Islet of Langerhans (tissue), 1 donor: Measurements from ENCODE around the gene WDPCP.
"Not testable (repeated sequence)": the region's sequence is repeated elsewhere in the genome, so short reads cannot be mapped to it uniquely, and the experiment has no call there.

Source experiments
- FAIRE-seq: peaks from one replicate; lab custom pipeline; 2011; peaks lifted over from hg19 to GRCh38; lab: Jason Lieb, UNC

Gene WDPCP

GRCh38 chr2:63539416-63540162 is 48.7 kb downstream of the WDPCP start:
- no peak for FAIRE-seq

GRCh38 chr2:63538390-63538789 is 49.9 kb downstream of the WDPCP start:
- no peak for FAIRE-seq

- no peak for FAIRE-seq
These were observed 51.0 kb downstream of the WDPCP start for GRCh38 chr2:63537306-63537705.

GRCh38 chr2:63530704-63531279 is 57.5 kb downstream of the WDPCP start:
- no peak for FAIRE-seq

DNA sequence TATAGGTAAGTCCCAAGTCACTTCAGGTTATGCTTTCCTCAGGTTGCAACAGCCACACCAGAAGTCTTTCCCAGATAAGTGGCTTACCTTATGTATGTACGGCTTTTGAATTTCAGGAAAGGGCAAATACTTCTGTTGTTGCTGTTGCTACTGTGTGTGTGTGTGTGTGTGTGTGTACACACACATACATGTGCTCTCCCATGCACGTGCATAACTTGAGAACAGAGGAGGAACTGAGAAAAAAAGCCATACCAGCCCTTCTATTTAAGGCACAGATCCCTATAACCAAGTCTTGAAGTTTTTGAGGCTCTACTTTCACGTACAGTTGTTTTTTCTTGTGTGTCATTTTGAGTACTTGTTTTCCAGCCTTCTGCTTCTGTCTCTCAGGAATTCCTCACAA is 62.4 kb downstream of the WDPCP start:
- no peak for FAIRE-seq

DNA sequence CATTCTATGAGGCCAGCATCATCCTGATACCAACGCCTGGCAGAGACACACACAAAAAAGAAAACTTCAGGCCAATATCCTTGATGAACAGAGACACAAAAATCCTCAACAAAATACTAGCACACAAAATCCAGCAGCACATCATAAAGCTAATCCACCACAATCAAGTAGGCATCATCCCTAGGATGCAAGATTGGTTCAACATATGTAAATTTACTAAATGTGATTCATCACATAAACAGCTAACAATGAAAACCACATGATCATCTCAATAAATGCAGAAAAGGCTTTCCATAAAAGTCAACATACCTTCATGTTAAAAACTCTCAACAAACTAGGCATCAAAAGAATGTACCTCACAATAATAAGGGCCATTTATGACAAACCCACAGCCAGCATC is 65.3 kb downstream of the WDPCP start:
- no peak for FAIRE-seq

DNA sequence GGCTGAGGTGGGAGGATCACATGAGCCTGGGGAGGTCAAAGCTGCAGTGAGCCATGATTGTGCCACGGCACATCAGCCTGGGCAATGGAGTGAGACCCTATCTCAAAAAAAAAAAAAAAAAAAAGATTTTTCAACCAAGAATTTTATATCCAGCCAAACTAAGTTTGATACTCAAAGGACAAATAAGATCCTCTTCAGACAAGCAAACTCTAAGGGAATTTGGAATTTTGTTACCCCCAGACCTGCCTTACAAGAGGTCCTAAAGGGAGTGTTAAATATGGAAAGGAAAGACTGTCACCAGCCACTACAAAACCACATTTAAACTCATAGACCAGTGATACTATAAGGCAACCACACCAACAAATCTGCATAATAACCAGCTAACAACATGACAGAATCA is 67.5 kb downstream of the WDPCP start:
- no peak for FAIRE-seq

DNA sequence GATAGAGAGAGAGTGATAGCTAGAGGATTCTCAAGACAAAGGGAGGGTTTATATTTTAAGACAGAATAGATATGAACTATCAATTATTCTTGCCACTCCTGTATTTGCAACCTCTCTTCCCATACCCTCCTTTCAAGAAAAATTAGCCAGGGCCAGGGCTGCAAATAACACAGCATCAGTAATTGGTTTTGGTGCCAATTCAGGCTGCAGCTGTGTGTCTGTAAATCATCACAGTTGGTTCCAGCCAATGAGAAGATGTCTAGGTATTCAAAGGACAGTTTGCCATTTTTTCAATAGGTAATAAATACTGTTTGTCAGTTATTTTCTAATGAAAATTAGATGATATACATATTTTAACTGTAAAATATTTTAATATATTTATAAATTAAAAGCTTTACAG is 73.5 kb downstream of the WDPCP start:
- FAIRE-seq = no peak

DNA sequence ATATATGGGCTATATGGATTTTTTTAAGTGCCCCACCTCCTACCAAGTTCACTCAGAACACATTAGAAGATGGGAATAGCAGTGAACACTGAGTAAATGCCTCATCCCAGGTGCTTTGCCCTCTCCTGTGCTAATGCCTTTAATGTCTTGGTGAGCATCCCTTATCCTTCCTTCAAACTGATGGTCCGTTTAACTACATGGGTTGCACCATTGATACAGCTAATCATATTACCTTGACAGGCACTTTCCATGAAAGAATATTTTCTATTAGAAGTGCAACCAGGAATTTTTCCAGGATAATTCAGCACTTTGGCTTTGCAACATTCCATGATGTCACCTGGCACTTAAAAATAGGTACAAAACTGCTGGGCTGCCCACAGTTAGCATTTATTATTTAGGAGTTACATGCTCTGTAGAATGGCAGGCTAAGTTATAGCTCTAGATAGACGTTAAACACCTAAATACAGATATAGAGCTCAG is 74.0 kb downstream of the WDPCP start:
- FAIRE-seq = no peak

GRCh38 chr2:63506320-63506719 is 82.0 kb downstream of the WDPCP start:
- FAIRE-seq = no peak

- FAIRE-seq = no peak
These were observed 84.5 kb downstream of the WDPCP start for GRCh38 chr2:63503818-63504217.

DNA sequence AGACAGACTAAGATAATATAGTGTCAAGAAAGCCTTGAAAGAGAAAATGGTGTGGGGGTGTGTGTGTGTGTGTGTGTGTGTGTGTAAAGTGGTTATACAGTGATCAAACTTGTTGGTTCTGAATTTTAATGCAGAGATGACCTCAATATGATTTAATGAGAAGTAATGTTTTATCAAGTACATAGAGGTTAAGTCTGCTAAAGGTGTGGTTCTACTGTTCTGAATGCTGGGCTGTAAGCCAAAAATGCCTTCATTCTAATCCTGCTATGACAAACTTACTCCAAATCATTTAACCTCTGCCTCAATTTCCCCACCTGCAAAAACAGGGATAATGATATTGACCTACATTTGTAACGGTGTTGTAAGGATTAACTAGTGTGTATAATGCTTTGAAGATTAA is 87.9 kb downstream of the WDPCP start:
- no peak for FAIRE-seq

DNA sequence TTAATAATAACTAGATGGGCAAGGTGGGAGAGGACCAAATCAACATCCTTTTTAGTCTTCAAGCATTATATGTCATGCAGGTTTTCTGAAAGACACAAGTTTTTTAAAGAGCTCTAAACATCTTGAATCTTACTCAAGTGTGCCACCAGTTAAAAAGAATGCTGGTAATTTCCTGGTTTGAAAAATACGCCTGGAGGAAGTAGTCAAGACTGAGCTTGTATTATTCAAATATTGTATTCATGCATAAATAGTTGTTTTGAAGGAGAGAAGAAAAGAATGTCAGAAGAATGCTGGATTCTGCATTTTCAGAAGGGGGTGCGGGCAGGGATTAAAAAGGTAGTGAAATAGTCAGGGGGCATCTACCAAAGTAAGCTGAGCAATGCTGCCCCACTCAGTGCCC is 90.7 kb downstream of the WDPCP start:
- no peak for FAIRE-seq

GRCh38 chr2:63494968-63495367 is 93.3 kb downstream of the WDPCP start:
- no peak for FAIRE-seq

- FAIRE-seq = no peak
These were observed 94.2 kb downstream of the WDPCP start for GRCh38 chr2:63494100-63494499.

- peak; percentile 64 for FAIRE-seq
These were observed 100.1 kb downstream of the WDPCP start for GRCh38 chr2:63488118-63488713.

GRCh38 chr2:63486861-63487290 is 101.4 kb downstream of the WDPCP start:
- peak; percentile 21 for FAIRE-seq

GRCh38 chr2:63484901-63485300 is 103.4 kb downstream of the WDPCP start:
- FAIRE-seq = no peak

GRCh38 chr2:63484481-63484880 is 103.8 kb downstream of the WDPCP start:
- FAIRE-seq = no peak

- FAIRE-seq = no peak
These were observed 110.6 kb downstream of the WDPCP start for GRCh38 chr2:63477686-63478085.

DNA sequence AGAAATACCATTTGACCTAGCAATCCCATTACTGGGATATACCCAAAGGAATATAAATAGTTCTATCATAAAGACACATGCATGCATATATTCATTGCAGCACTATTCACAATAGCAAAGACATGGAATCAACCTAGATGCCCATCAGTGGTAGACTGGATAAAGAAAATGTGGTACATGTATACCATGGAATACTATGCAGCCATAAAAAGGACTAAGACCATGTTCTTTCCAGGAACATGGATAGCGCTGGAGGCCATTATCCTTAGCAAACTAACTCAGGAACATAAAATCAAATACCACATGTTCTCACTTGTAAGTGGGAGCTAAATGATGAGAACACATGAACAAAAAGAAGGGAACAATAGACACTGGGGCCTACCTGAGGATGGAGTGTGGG is 119.0 kb downstream of the WDPCP start:
- FAIRE-seq = not testable (repeated sequence)

GRCh38 chr2:63465633-63466032 is 122.6 kb downstream of the WDPCP start:
- FAIRE-seq = no peak

DNA sequence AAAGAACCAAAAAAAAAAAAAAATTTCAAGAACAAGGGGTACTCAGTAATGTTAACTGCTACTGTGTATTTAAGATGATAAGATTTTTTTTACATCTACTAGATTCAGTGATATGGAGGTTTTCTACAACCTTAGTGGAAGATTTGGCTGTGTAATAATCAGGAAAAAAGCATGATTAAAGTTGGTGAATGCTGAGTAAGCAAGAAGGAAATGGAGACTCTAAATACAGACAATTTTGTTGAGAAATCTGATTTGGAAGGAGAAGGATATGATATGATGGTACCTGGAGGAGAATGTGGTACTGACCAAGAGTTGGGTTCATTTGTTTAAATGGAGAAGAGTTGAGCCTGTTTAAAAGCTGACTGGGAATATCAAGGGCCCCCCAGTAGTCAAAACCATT is 125.1 kb downstream of the WDPCP start:
- FAIRE-seq = no peak

DNA sequence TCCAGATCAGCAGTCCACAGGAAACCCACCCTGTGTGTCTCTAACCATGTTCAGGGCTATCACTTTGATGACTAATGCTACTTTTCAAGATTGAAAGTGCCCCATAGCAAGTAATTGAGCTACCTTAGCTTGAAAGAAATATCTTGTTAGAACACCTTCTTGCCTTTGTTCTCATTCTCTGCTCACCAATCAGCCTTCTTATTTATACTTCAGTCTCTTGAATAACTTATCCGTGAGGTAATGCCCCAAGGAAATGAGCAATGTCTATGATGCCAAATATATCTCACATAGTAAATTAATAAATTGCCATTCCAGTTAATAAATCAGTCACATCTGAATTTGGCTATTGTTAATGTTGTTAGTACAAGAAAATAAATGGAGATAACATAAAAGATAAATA is 141.6 kb downstream of the WDPCP start:
- FAIRE-seq = no peak
